GM18517 (cell line): Measurements from ENCODE around the gene HSDL2.
"Not testable (repeated sequence)": the region's sequence is repeated elsewhere in the genome, so short reads cannot be mapped to it uniquely, and the experiment has no call there.

Experiments used
- ATAC-seq: cut with Tn5 transposase; IDR thresholded peaks from one replicate; pipeline ENCODE4 v1.9.1; 2021; ENCODE audit warnings: mild to moderate bottlenecking, moderate library complexity; ENCODE audit not compliant: unreplicated experiment

HSDL2 gene

GRCh38 chr9:112393146-112393545 is 13.2 kb downstream of the HSDL2 start:
- ATAC-seq: not testable (repeated sequence)

- no peak for ATAC-seq
Measured at GRCh38 chr9:112396416-112396815, 16.5 kb downstream of the HSDL2 start.

- ATAC-seq: no peak
Measured at GRCh38 chr9:112396872-112397271, 17.0 kb downstream of the HSDL2 start.

DNA sequence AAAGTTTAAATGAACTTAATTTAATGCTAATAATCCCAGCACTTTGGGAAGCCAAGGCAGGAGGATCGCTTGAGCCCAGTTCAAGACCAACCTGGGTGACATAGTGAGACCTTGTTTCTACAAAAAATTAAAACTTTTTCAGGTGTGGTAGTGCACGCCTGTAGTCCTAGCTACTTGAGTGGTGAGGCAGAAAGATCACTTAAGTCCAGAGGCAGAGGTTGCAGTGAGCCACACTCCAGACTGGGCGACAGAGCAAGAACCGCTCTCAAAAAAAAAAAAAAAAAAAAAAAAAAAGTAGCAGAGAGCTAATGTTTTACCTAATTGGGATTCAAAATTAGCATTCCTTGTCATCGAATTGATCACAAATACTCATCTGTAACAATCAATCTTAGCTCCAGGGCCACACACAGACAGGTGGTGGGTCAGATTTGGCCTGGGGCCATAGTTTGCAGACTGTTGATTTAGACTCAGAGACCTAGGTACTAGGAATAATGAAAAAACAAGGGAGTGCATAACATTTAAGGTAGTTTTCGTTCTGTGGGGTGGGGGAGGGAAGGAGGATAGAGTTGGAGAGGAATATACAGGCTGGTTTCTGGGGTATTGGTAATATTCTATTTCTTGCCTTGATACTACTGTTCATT is 21.4 kb downstream of the HSDL2 start:
- ATAC-seq: no peak

- ATAC-seq: no peak
Measured at GRCh38 chr9:112403614-112404201, 23.8 kb downstream of the HSDL2 start.

DNA sequence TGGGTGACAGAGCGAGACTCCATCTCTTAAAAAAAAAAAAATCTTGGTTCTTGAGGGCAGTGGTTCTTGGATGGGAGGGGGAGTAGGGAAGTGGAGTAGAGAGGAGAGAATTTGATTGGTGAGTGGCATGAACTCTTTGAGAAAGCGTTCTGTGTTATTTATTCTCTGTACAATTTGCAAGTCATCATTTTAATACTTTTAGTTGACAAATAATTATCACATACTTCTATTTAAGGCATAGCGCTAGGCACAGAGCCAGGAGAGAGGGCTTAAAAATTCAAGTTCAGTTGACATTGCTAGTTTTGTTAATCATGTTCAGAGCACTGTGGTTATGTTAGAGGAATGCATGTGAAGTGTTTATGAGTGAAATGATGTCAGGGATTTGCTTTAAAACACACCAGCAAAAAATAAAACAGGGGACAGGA is 24.6 kb downstream of the HSDL2 start:
- no peak for ATAC-seq

DNA sequence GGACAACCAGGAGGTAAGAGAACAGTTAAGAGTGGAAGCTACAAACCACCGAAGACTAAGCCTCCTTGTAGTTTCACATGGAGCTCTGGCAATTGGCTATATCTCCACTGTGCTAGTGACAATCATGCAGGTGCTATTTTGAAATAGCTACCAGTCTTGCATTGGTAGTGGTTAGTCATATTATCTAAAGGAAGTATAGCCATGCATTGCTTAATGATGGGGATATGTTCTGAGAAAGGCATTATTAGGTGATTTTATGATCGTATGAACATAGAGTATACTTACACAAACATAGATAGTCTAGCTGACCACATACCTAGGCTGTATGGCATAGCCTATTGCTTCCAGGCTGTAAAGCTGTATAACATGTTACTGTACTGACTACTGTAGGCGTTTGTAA is 28.4 kb downstream of the HSDL2 start:
- no peak for ATAC-seq

- ATAC-seq: no peak
Measured at GRCh38 chr9:112408819-112409218, 28.9 kb downstream of the HSDL2 start.

GRCh38 chr9:112409758-112410157 is 29.9 kb downstream of the HSDL2 start:
- ATAC-seq: no peak

GRCh38 chr9:112411626-112412027 is 31.7 kb downstream of the HSDL2 start:
- no peak for ATAC-seq

- ATAC-seq: not testable (repeated sequence)
Measured at GRCh38 chr9:112413728-112414127, 33.8 kb downstream of the HSDL2 start.

GRCh38 chr9:112420208-112420607 is 40.3 kb downstream of the HSDL2 start:
- no peak for ATAC-seq

DNA sequence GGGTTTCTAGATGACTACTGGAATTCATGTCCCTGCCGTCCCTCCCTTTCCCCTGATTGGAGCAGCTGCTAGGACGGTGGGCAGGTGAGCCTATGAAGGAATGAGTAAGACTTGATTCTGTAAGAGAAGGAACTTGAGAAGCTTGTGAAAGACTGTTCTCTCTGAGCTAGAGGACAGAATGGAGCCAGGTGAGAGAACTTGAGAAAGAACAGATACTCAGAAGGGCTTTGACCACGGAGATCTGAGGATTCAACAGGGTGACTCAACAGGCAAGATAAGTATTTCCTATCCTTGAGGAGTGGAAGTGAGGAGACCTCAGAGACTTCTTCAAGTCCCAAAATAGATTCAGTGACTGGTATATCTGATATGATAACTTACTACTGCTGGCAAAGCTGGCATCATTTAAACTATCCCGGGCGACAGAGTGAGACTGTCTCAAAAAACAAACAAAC is 41.9 kb downstream of the HSDL2 start:
- no peak for ATAC-seq

- ATAC-seq: no peak
Measured at GRCh38 chr9:112422417-112423148, 42.7 kb downstream of the HSDL2 start.

GRCh38 chr9:112430006-112430522 is 50.2 kb downstream of the HSDL2 start:
- no peak for ATAC-seq

- no peak for ATAC-seq
Measured at GRCh38 chr9:112433499-112434392, 53.8 kb downstream of the HSDL2 start.

- no peak for ATAC-seq
Measured at GRCh38 chr9:112434487-112434886, 54.6 kb downstream of the HSDL2 start.

DNA sequence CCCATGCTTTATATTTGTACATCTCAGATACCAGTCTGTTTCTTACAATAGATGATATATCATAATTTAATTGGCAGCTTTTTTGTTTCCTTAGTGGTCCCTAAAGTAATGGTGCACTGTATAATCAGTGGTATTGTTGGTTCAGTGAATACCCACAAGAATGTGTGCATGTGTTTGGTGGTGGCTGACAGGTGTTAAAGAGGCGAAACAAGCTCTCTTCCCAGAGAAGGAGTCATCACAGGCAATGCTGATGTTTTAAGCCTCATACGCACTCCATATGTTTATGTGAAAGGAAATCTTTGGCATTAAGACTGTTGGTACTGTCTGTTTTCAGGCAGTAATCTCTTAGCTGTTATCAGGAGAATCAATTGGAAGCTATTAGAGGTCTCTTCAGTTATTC is 57.5 kb downstream of the HSDL2 start:
- ATAC-seq: no peak

GRCh38 chr9:112439171-112439570 is 59.3 kb downstream of the HSDL2 start:
- ATAC-seq: no peak

GRCh38 chr9:112439825-112440224 is 59.9 kb downstream of the HSDL2 start:
- no peak for ATAC-seq

DNA sequence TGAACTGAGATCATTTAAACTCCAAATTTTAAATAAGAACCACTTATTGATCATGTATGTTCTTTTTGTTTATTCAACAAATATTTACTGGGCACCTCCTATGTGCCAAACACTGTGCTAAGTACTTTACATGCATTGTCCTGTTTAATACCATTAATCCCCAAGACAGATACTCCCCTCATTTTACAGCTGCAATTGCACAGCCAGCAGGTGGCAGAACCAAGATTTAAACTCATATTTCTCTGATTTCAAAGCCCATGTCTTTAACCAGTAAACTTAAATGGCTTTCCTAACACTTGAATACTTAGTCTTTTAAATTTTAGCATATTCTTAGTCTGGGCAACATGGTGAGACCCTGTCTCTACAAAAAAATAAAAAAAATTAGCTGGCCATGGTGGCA is 63.3 kb downstream of the HSDL2 start:
- no peak for ATAC-seq
